CD4-positive, alpha-beta T cell treated with Interleukin-21 for 1 hour (primary cell): ENCODE results near the gene ZNF646.

Experiments
- DNase-seq: peaks from one replicate; pipeline ENCODE4 v3.0.0-alpha.2; 2020

The ZNF646 gene, protein sequence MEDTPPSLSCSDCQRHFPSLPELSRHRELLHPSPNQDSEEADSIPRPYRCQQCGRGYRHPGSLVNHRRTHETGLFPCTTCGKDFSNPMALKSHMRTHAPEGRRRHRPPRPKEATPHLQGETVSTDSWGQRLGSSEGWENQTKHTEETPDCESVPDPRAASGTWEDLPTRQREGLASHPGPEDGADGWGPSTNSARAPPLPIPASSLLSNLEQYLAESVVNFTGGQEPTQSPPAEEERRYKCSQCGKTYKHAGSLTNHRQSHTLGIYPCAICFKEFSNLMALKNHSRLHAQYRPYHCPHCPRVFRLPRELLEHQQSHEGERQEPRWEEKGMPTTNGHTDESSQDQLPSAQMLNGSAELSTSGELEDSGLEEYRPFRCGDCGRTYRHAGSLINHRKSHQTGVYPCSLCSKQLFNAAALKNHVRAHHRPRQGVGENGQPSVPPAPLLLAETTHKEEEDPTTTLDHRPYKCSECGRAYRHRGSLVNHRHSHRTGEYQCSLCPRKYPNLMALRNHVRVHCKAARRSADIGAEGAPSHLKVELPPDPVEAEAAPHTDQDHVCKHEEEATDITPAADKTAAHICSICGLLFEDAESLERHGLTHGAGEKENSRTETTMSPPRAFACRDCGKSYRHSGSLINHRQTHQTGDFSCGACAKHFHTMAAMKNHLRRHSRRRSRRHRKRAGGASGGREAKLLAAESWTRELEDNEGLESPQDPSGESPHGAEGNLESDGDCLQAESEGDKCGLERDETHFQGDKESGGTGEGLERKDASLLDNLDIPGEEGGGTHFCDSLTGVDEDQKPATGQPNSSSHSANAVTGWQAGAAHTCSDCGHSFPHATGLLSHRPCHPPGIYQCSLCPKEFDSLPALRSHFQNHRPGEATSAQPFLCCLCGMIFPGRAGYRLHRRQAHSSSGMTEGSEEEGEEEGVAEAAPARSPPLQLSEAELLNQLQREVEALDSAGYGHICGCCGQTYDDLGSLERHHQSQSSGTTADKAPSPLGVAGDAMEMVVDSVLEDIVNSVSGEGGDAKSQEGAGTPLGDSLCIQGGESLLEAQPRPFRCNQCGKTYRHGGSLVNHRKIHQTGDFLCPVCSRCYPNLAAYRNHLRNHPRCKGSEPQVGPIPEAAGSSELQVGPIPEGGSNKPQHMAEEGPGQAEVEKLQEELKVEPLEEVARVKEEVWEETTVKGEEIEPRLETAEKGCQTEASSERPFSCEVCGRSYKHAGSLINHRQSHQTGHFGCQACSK (N-terminal part only)

DNA sequence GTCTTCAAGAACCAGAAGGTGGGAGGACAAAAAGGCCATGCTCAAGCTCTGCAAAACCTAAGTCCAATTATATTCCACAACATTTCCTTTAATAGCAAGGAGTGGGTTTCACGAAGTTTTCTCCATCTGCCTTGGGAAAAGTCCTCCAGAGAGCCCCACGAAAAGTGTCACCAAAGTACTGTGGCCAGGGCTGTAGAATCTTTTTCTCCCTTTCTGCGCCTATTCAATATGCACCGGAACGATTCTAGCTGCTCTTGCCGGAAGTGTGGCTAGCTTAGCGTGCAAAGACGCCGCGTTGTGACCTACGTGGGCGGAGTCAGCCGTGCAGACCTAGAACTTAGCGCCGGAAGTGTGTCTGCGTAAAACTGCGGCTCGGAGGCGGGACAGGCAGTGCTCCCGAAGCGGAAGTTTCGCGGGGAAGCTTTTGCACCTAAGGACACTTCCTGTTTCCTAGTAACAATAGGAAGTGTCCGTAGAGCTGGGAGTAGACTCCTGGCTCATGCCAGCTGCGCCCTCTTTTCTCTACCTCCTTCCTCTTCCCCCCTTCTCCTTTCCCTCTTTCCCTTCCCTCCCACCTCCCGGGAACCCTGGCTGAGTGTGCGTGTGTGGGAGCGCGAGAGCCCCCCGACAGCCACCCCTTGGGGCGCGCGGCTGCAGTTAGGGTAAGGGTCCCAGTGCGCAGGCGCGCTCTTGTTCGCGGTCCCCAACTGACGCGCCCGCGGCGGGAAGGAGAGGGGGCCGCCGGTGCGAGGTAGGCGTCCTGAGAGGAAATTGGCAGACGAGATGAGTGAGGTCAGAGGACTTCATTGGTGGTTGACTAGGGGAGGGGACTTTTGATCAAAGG, at the start of gene ZNF646, which contains the start of gene ZNF668:
TSS of gene ZNF646 (plus strand) at position 453 of the 844 bp plus-strand sequence. CDS start 1,903 bp downstream, outside the sequence.
TSS of gene ZNF668 (minus strand) at position 271 of the 844 bp plus-strand sequence. CDS start 9,781 bp downstream, outside the sequence.
- peak; percentile 99 for DNase-seq

DNA sequence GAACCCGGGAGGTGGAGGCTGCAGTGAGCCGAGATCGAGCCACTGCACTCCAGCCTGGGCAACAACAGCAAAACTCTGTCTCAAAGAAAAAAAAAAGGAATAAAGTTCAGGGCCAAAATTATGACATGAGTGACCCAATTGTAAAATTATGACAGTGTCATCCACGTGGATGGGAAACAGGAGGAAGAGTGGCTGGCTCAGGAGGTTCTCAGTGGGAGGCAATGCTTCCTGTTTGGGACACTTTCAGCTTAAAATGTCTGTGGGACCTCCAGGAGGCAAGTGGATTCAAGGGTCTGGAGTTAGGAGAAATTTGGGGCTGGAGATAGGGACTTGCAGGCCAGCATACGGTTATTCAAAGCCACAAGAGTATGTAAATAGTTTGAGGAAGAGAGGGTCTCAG, 48.9 kb upstream of the ZNF646 start:
- no peak for DNase-seq

DNA sequence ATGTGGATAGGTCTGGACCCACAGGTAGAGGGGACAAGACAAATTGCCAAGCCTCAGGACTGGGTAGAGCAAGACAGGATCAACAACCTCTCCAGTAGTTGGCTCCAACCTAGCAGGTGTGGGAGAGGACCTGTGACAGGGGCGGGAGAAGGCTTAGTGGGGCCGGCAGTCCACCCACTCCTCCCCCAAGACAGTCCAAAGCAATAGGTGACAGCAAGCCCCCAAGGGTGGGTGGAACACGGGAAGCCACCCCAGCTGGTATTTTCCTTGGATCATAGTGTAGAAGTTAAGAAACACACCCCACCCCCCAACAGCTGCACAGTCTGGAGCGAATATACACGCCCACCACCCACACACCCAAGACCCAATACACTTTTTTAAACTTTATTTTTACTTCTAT, 45.0 kb upstream of the ZNF646 start:
- no peak for DNase-seq

DNA sequence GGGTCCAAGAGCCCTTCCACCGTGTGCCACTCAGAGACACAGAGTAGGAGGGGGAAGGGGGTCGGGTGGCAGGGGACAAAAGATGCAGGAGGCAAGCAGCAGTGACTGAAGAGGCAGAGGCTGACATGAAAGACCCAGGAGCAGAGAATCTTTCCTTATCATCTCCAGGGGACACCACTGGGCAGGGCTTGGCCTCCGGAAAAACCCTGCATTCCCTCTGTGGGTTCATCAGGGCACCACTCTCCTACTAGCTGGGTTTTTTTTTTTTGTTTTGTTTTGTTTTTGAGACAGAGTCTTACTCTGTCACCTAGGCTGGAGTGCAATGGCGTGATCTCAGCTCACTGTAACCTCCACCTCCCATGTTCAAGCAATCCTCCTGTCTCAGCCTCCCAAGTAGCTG, 42.9 kb upstream of the ZNF646 start:
- DNase-seq = no peak

DNA sequence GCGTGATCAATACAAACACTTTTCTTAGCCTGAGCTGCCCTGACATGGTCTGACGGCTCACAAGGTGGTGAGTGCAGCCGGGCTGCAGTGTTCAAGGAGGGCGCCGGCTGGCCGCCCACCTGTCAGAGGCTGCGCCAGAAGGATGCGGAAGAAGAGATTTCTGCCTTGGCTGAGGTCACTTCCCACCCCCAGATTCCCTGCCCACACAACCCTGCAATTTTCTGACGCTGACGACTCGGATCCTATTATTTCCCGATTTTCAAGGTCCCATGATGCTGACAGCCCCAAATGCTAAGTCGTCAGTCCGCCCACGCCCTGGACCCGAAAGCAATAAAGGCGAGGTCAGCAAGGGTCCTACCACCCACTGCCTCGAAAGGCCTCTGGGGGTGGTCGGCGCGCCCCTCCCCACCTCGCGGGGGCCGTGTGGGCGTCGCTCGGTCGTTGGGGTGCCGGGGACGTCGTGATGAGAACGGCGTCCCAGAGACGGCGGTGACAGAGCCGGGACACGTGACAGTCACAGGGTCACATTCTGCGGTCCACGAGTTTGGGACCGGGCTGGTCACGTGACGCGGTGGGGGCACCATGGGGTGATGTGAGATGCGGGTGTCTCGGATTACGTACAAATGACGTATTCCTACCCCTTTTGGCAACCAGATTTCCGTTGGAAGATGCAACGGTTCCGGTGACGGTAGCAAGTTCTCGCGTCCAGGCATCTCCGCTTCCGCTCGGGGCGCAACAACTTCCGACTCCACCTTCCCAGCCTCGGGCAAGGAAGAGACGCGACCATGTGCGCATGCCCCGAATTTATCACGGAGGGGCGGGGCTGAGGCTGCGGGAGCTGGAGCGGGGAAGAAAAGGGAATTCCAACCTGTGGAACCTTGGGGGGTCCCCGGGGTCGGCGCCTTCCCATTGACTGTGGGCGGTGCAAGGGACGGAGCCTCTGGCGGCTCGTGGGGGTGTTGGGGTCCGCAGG, 41.2 kb upstream of the ZNF646 start, which contains the start of gene STX4:
TSS of gene STX4 (plus strand) at position 823 of the 973 bp plus-strand sequence. CDS start 248 bp downstream, outside the sequence.
- peak; percentile 99 for DNase-seq

DNA sequence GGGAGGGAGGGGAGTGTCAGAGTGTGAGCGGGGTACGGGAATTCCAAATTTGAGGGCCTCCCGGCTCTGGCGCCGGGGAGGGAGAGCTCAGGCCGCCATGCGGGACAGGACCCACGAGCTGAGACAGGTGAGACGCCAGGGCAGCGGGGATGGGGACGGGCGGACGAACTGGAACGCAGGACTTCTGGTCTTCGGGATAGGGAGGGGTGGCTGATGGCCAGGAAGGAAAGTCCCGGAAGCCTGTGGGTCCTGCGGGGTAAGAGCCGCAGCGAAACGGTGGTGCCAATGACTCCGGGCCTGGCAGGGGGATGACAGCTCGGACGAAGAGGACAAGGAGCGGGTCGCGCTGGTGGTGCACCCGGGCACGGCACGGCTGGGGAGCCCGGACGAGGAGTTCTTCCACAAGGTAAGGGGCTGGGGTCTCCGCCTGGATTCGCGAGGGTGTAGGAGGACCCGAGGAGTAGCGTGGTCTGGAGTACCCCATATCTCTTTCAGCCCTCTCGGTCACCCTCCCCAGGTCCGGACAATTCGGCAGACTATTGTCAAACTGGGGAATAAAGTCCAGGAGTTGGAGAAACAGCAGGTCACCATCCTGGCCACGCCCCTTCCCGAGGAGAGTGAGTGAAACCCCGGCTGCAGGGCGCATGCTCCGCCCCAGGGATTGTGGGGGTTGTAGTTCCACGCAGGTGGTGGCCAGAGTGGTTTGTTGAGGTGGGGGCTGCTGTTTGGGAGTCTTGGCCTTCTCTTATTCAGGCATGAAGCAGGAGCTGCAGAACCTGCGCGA, 40.3 kb upstream of the ZNF646 start:
- DNase-seq = peak; percentile 86

DNA sequence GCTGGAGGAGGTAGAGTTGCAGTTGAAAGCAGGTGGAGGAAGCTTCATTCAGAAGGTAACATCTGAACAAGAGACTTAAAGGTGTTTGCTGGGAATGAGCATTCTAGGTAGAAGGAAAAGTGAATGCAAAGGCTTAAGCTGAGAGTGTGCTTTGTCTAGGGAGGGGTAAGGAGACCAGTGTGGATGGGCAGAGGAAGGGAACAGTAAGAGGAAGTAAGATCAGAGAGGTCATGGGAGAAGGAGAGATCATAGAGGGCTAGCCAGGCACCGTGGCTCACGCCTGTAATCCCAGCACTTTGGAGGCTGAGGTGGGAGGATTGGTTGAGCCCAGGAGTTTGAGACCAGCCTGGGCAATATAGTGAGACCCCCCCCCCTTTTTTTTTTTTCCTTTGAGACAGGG, 37.5 kb upstream of the ZNF646 start:
- no peak for DNase-seq

DNA sequence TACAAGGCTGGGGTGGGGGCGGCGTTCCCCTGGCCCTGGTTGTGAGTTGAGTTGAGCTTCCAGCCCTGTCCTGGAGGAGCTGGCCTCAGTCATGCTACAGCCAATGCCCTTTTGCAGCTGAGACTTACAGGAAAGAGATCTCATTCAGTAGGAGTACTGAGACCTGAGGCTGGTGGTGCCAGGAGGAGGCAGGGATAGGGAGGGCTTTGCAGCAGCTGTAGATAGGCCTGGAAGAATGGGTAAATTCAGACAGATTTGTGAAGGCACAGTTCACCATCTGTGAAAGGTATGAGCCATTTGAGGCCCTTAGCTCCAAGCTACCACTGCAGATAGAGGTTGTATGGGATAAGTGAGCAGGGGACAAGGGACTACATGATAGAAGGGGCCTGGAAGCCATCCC, 35.2 kb upstream of the ZNF646 start:
- no peak for DNase-seq

DNA sequence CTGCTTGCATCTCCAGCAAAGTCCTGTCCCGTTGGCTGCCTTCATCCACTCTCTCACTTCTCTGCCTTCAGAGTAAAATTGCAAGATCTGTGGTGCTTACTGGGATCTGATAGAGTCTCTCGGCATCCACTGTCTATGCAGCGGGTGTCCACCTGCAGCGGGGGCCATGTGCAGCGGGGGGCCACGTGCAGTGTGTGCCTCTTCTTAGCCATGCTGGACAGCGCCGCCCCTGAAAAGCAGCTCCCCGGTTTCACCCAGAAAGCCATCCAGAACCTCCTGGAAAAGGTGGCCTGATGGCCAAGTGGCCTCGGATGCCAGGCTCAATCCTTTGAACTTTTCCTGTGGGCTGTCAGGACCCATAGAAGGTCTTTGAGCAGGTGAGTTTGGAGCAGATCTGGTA, 31.4 kb upstream of the ZNF646 start:
- no peak for DNase-seq

DNA sequence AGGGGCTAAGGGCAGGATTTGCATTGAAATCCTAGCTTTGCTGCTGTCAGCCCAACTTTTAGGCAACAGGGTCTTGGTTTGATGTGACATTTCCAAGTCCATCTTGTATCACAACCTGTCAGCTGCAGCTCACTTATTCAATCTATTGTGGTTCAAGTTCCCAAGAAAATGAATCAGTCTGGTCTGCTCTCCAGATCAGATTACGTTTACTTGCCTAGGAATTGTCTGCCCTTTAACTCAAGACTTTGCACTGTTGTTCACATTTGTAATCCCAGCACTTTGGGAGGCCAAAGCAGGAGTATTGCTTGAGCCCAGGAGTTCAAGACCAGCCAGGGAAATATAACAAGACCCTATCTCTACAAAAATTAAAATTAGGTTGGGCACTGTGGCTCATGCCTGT, 30.9 kb upstream of the ZNF646 start:
- DNase-seq = no peak

DNA sequence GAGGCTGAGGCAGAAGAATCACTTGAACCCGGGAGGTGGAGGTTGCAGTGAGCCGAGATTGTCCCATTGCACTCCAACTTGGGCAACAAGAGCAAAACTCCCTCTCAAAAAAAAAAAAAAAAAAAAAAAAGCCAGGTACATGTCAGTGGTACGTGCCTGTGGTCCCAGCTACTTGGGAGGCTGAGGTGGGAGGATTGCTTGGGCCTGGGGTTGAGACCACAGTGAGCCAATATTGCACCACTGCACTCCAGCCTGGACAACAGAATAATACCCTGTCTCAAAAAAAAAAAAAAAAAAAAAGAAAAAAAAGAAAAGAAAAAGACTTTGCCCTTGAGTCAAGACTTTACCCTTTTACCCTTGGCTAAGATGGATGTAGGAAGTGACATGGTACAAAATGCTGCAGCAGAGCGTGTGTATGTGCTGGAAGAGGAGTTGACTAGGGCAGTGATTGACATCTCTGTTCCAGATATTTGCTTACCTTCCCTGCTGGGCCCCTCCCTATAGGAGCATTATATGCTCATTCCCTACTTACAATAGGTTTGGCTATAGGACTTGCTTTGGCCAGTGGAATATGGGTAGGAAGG, 30.2 kb upstream of the ZNF646 start:
- DNase-seq = no peak

DNA sequence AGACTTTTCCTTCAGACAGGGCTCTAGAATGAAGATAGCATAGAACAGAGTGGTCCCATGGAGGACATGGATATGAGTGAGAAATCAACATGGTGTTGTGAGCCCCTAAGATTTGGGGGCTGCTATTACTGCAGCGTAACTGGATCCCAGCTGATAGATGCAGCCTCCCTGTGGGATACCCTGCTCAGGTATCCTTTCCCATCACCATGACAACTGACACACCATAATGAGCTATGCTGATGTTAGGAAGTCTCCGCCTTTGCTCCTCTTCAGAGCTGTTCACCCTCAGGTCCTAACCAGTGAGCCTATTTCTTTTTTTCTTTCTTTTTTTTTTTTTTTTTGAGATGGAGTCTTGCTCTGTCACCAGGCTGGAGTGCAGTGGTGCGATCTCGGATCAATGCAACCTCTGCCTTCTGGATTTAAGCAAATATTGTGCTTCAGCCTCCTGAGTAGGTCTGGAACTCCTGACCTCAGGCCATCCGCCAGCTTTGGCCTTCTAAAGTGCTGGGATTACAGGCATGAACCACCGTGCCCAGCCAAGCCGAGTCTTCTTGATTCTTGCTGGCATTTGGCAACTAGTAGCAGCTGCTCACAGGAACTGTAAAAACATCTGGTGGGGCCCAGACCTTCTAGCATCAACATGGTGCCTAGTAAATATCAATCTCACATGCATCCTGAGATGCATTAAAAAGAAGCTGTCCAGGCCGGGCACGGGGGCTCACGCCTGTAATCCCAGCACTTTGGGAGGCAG, 23.8 kb upstream of the ZNF646 start:
- no peak for DNase-seq

DNA sequence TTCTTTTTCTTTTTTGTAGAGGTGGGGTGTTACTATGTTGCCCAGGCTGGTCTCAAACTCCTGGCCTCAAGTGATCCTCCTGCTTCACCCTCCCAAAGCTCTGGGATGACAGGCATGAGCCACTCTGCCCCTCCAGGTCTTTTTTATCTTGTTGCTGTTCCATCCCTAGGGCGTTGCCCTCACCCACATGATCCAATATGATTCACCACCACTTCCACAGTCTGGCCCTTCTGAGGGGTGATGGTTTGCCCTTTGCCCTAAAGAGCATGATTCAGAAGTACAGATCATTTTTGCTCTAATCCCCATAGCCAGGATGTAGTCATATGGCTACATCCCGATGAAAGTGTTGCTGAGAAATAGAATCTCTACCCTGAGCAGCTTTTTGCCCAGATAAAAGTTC, 22.1 kb upstream of the ZNF646 start:
- DNase-seq = no peak

DNA sequence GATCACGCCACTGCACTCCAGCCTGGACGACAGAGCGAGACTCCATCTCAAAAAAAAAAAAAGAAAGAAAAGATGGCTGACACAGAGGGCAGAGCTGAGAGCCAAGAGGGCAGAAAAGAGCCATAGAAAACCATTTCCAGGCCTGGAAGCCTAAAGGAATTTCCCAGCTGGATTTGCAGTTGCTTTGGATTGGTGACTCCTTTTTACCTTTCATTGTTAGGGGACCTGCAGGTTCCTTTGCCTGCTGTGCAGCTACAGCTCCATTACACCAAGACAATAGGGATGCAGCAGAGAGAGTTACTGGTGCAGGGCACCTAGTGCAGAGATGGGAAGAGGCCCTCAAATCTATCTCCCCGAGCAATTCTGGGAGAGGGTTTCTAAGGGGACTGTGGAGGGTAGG, 18.6 kb upstream of the ZNF646 start:
- DNase-seq = no peak

DNA sequence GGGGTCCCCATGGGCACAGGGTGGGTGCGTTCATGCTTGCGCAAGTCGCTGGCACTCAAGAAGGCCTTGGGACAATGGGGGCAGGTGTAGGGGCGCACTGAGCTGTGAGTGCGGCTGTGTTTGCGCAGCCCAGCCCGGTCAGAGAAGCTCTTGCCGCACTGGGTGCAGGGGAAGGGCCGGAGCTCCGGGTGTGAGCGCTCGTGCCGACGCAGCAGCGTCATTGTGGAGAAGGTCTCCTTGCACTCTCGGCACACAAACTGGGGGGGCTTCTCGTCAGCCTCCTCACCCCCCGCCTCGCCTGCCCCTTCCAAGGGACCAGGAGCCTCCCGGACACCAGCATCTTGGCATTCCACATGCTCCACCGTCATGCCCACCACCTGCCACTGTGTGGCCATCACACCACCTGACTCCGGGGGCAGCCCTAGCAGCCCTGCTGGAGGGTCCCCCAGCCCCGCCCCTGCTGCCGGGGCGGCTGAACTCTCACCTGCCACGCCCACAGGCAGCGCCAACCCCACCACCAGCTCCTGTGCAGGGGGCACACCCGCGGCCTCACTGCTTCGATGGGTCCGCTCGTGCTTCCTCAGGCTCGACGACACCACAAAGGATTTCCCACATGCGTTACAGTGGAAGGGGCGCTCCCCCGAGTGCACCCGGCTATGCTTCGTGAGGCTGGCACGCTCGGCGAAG, 13.0 kb upstream of the ZNF646 start:
- DNase-seq = no peak

DNA sequence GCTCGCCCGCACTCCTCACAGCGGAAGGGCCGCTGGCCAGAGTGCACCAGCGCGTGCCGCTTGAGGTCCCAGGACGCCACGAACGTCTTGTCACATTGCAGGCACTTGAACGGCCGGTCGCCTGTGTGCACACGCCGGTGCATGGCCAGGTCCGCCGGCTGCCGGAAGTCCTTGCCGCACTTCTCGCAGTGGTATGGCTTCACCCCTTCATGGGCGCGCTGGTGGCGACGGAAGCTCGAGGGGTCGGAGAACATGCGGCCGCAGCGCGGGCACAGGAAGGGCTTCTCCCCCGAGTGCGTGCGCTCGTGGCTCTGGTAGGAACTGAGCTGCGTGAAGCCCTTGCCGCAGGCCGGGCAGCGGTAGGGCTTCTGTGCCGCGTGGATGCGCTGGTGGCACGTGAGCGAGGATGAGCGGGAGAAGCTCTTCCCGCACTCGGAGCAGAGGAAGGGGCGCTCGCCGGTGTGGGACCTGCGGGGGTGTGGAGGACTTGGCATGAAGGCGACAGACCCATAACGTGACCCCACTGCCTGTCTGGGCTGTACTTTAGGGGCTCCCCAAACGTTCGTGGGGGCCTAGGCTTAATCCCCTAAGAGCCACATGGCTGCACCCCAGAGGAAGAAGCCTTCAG, 12.3 kb upstream of the ZNF646 start:
- no peak for DNase-seq

DNA sequence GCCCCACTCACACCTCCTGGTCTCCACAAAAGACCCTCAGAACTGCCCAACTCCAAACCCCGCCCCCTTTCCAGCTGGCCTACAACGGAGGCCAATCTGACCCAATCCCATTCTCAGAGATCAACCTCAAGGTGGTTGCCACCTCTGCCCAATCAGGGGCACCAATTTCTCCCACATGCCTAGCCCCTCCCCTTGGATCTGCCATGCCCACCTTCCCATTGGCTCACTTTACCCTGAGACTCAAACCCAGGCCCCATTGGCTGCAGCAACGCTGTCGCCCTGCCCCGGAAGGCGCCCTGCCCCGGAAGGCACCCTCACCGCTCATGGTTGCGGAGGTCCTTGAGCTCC, 10.8 kb upstream of the ZNF646 start:
- DNase-seq = peak; percentile 13
